Aortic smooth muscle cell (primary cell): ENCODE data around the gene TP53RK. TPM values are rescaled to one million over a fixed set of nuclear protein-coding genes. Genes with fewer than 3 reads are reported as not detected.

ENCODE experiments used
- total RNA-seq: library from RNA; depleted of rRNA; stranded (reverse); fragments of >200 nt; gene quantifications from 2 replicates; pipeline ENCODE4 v1.2.3, GENCODE V29; 2014

Gene TP53RK
- total RNA-seq: 15.9 and 21.4 TPM in 2 replicates

DNA sequence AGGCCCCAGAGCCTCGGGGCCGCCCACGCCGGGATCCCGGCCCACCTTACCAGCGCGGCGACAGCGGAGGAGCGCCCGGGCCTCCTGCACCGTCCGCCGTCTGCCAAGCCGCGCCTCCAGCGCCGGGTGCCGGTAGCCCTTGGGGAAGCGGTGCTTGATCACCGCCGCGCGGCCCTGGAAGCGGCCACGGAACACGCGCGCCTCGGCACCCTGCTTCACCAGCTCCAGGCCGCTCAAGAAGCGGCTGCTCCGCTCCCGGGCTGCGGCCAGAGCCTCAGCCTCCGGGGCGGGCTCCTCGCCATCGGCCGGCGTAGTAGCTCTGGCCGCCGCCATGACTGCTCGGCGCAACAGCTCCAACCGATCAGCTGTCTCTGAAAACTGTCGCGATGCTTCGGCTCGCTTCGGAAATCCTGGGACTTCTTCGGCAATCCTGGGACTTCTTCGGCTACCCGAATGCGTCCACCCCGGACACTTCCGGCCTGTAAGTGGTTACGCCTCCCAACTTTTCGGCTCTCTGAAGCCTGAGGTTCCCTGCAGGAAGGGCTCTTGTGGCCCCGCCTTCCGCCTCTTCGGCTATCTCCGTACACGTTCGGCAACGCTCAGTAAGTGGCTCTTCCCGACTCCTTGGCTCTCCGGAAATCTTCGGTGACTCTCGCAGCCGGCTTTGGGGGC lies at the start of gene TP53RK:
Gene TP53RK, minus strand, starts transcription at position 363 of the 672 bp plus-strand sequence. Its CDS starts 30 bp downstream, at position 333.

DNA sequence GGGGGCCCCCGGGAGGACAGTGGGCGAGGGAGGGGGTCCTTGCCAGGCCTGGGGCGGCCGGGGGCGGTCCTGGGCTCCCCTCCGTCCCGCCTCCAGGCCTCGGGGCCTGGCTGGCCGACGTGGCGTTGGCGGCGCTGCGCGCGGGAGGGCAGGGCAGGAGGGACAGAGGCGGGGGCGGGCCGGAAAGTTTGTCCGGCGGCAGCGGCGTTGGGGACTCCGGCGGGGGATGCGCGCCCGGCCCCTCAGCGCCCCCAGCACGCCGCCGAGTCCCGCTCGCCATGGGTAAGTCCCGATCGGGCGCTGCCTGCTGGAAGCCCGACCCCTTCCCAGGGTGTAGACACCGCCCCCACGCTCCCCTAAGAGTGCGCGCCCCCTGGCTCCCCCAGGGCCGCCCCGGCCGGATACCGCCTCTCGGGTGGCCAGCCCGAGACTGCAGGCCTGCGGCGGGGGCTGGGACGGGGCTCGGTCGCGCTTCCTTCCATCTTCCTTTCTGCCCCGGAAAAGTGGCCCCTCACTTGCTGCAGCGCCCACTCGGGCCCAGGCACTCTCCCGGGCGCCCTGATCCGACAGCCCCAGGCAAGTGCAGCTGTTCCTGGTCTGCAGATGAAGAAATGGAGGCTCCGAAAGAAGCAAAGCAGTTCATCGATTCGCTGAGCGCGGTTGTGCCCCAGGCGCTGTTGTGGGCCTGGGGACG lies 20.4 kb upstream of the TP53RK start, which contains the start of gene SLC2A10:
Gene SLC2A10, plus strand, starts transcription at position 191 of the 694 bp plus-strand sequence. Its CDS starts 88 bp downstream, at position 279.

DNA sequence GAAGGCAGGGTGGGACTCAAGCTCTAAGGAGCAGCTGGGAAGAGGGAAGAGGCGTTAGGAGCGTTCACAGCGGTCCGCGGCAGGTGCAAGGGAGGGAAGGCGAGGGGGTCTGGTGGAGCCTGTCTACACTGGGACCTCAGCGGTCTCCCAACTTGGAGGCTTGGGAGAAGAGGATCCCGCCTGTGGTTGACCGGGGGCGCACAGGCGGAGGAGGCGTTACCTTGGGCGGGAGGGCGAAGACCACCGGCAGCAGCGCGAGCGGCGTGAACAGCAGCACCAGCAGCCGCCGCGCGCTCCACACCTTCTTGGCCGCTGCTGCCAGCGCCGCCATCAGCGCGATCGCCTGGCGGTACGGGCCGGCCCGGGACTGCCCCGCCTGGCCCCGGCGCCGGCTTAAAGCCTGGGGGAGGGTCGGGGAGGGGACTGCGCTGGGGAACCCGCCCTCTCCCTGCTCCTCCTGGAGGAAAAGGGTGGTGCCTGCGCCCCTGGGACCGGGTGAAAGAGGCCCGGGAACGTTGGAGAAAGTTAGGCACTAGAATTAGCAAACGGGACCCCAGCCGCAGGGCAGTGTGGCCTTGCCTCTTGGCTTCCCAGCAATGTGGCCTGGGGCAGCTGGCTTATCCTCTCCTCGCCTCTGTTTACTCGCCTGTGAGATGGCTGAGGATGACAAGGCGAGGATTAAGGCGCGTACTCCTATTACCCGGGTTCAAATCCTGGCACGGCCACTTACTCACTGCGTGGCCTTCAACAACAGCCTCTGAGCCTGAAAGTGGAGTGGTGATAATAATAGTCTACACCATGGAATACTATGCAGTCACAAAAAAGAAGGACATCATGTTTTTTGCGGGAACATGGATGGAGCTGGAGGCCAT lies 37.9 kb downstream of the TP53RK start, which contains the start of gene SLC13A3:
Gene SLC13A3, minus strand, starts transcription at position 369 of the 872 bp plus-strand sequence. Its CDS starts 38 bp downstream, at position 331.

Other genes with a start within 250 kb of the TP53RK start
- 0.25 and 1.8 TPM in 2 replicates for gene ZNF334, start 175.9 kb downstream of the TP53RK start, total RNA-seq
- not detected in 2 replicates for gene OCSTAMP, start 138.8 kb downstream of the TP53RK start, total RNA-seq
- 1.2 and 1.5 TPM in 2 replicates for gene SLC13A3, start 38.0 kb downstream of the TP53RK start, total RNA-seq
- gene SLC2A10, start 20.2 kb upstream of the TP53RK start, total RNA-seq: 40.7 and 40.8 TPM in 2 replicates
- gene EYA2, start 205.4 kb upstream of the TP53RK start, total RNA-seq: 0.50 and 1.2 TPM in 2 replicates